NCI-H774 (cell line): ENCODE results near the gene OR2T33.
"Not testable (repeated sequence)": the region's sequence is repeated elsewhere in the genome, so short reads cannot be mapped to it uniquely, and the experiment has no call there.

Experiments used
- DNase-seq: peaks from one replicate; lab custom pipeline; 2025; lab: John Stamatoyannopoulos, UW

Gene OR2T33

DNA sequence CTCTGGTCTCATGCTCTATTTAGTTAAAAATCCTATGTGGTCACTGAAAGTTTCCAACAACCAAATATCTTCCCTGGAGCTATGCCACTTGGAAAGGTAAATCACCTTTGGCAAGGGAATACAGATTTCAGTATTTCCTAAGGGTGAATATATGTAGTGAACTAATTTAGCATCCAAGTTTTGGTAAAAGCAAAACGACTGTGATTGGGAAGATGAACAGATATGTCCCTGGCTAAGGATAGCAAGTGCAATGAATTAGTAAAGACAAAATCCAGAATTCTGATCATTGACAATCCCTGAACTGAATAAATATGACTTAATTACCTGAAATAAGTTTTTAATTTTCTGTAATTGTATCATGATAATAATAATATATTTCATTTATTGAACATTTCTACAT is at the start of gene OR2T33:
TSS of gene OR2T33 (minus strand) at position 101 of the 400 bp plus-strand sequence. CDS start 4,162 bp downstream, outside the sequence.
- no peak for DNase-seq

DNA sequence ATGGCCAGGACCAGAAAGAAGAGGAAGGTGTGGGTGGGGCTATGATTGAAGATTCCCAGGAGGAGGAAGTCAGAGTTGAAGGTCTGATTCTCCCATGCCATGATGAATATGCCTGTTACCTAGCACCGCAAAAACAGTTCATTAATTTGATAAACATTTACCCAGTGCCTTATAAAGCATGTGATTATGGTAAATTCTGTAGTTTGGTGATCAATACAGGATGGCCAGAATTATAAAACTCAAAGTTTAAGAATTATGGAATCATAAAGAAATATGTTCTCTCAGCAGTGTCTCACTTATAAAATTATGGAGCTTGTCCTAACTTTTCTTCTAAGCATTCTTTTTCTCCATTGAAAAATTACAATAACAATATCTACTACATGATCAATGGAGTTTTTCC is 46.7 kb upstream of the OR2T33 start, which contains the start of gene OR2M7:
TSS of gene OR2M7 (minus strand) at position 101 of the 400 bp plus-strand sequence. CDS start at position 101, 0 bp downstream.
- DNase-seq, result no peak

DNA sequence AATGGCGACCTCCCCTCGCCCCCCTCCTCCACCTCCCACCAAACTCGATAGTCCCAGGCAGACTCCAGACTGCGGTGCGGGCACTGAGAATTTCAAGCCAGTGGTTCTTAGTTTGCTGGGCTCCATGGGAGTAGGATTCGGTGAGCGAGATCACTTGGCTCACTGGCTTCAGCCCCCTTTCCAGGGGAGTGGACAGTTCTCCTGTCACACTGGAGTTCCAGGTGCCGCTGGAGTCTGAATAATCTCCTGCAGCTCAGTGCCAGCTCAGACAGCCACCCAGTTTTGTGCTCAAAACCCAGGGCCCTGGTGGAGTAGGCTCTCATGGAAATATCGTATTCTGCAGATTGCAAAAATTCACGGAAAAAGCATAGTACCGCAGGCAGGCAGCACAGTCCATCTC is 39.0 kb upstream of the OR2T33 start:
- no peak for DNase-seq

GRCh38 chr1:248306740-248307139 is 29.0 kb upstream of the OR2T33 start:
- not testable (repeated sequence) for DNase-seq

GRCh38 chr1:248306103-248306502 is 28.3 kb upstream of the OR2T33 start:
- no peak for DNase-seq

GRCh38 chr1:248305672-248306071 is 27.9 kb upstream of the OR2T33 start:
- DNase-seq, result not testable (repeated sequence)

- no peak for DNase-seq
Measured at GRCh38 chr1:248303324-248303723, 25.5 kb upstream of the OR2T33 start, which contains the start of gene OR2T12. OR2T12 (minus strand) TSS chr1:248303424; CDS start chr1:248295578, 7,846 bp downstream.

- no peak for DNase-seq
Measured at GRCh38 chr1:248288391-248288790, 10.6 kb upstream of the OR2T33 start.

DNA sequence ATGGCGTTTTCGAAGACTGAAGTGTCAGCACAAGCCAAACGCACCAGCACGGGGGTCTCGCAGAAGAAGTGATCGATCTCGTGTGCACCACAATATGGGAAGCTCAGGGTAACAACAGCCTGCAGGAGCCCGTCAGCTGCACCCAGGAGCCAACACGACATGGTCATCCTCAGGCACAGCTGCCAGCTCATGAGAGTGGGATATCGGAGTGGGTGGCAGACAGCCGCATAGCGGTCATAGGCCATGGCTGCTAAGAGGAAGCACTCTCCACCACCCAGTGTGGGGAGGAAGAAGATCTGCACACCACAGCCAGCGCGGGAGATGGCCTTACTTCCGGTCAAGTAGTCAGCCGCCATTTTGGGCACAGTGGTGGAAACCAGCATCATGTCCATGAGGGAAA is 4.6 kb downstream of the OR2T33 start:
- DNase-seq, result not testable (repeated sequence)

GRCh38 chr1:248268178-248268577 is 9.6 kb downstream of the OR2T33 start:
- DNase-seq, result no peak

DNA sequence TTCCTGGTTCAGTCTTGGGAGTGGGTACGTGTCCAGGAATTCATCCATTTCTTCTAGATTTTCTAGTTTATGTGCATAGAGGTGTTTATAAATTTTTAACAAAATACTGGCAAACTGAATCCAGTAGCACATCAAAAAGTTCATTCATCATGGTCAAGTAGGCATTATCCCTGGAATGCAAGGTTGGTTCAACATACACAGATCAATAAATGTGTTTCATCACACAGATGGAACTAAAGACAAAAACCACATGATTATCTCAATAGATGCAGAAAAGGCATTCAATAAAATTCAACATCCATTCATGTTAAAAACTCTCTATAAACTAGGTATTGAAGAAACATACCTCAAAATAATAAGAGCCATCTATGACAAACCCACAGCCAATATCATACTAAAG is 18.5 kb downstream of the OR2T33 start:
- not testable (repeated sequence) for DNase-seq

DNA sequence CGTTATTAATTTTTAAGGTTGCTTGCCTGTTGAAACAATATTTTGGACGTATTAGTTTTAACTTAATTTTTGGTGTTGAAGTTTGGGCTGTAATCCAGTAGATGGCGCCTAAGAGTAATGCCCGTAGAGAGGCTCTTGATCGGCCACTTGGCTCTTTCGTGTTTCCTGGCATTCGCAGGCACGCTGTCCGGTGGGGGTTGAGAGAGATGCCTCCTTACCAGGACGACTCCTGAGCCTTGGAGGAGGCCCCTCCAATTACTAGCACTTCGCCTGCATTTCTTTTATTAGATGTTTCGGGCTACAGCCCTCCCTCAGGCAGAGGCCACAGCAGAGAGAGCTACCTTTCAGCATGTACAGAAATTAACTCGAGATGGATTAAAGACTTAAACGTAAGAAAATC is 34.6 kb downstream of the OR2T33 start:
- DNase-seq, result peak; percentile 74

GRCh38 chr1:248239478-248239877 is 38.3 kb downstream of the OR2T33 start:
- no peak for DNase-seq

GRCh38 chr1:248231117-248231516 is 46.7 kb downstream of the OR2T33 start, which contains the start of gene OR2M4:
OR2M4 (plus strand) TSS chr1:248231417; CDS start chr1:248238929, 7,512 bp downstream.
- DNase-seq, result no peak

GRCh38 chr1:248229360-248229908 is 48.3 kb downstream of the OR2T33 start:
- DNase-seq, result no peak

DNA sequence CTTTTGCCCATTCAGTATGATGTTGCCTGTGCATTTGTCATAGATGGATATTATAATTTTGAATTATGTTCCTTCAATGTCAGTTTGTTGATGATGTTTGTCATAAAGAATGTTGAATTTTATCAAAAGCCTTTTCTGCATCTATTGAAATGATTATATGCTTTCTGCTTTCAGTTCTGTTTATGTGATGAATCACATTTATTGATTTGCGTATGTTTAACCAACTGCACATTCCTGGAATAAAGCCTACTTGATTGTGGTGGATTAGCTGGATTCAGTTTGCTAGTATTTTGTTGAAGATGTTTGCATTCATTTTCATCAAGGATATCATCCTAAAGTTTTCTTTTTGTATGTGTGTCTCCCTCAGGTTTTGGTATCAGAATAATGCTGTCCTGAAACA is 52.2 kb downstream of the OR2T33 start:
- DNase-seq, result no peak
